CD4-positive, alpha-beta T cell treated with Interleukin-4 for 4 hours (primary cell): ENCODE results near the gene RORB.

Source experiments
- DNase-seq: peaks from one replicate; pipeline ENCODE4 v3.0.0-alpha.2; 2020

Gene RORB

GRCh38 chr9:74609671-74610405, 112.7 kb downstream of the RORB start:
- DNase-seq, result no peak

GRCh38 chr9:74610523-74611061, 113.5 kb downstream of the RORB start:
- DNase-seq, result no peak

GRCh38 chr9:74630228-74630627, 133.1 kb downstream of the RORB start:
- DNase-seq, result no peak

- no peak for DNase-seq
Measured at GRCh38 chr9:74639112-74639511, 142.0 kb downstream of the RORB start.

GRCh38 chr9:74642376-74642775, 145.2 kb downstream of the RORB start:
- no peak for DNase-seq

- no peak for DNase-seq
Measured at GRCh38 chr9:74643303-74643923, 146.3 kb downstream of the RORB start.

GRCh38 chr9:74644023-74644422, 146.9 kb downstream of the RORB start:
- no peak for DNase-seq

GRCh38 chr9:74645007-74645639, 148.0 kb downstream of the RORB start:
- DNase-seq, result no peak

GRCh38 chr9:74653410-74654080, 156.4 kb downstream of the RORB start:
- DNase-seq, result no peak

GRCh38 chr9:74662674-74663073, 165.5 kb downstream of the RORB start:
- no peak for DNase-seq

GRCh38 chr9:74663439-74663838, 166.3 kb downstream of the RORB start:
- DNase-seq, result no peak

GRCh38 chr9:74666625-74667316, 169.6 kb downstream of the RORB start:
- DNase-seq, result no peak

- no peak for DNase-seq
Measured at GRCh38 chr9:74672237-74672636, 175.1 kb downstream of the RORB start.

GRCh38 chr9:74674077-74674476, 176.9 kb downstream of the RORB start:
- no peak for DNase-seq

GRCh38 chr9:74681906-74682305, 184.8 kb downstream of the RORB start:
- no peak for DNase-seq

GRCh38 chr9:74683322-74683721, 186.2 kb downstream of the RORB start:
- DNase-seq, result no peak

- no peak for DNase-seq
Measured at GRCh38 chr9:74691058-74691457, 193.9 kb downstream of the RORB start.

- DNase-seq, result no peak
Measured at GRCh38 chr9:74696520-74696919, 199.4 kb downstream of the RORB start.

GRCh38 chr9:74697535-74697934, 200.4 kb downstream of the RORB start:
- DNase-seq, result no peak

GRCh38 chr9:74711341-74711740, 214.2 kb downstream of the RORB start:
- no peak for DNase-seq

GRCh38 chr9:74718709-74719108, 221.6 kb downstream of the RORB start:
- no peak for DNase-seq

GRCh38 chr9:74719306-74719705, 222.2 kb downstream of the RORB start:
- DNase-seq, result no peak
